ENCODE measurements around the gene BRD1. TPM values are rescaled to one million over a fixed set of nuclear protein-coding genes. Genes with fewer than 3 reads are reported as not detected.
"Not testable (repeated sequence)": the region's sequence is repeated elsewhere in the genome, so short reads cannot be mapped to it uniquely, and the experiment has no call there.

The BRD1 gene
- total RNA-seq, 2 experiments from 2014 or later = 43.0 to 44.3 TPM

DNA sequence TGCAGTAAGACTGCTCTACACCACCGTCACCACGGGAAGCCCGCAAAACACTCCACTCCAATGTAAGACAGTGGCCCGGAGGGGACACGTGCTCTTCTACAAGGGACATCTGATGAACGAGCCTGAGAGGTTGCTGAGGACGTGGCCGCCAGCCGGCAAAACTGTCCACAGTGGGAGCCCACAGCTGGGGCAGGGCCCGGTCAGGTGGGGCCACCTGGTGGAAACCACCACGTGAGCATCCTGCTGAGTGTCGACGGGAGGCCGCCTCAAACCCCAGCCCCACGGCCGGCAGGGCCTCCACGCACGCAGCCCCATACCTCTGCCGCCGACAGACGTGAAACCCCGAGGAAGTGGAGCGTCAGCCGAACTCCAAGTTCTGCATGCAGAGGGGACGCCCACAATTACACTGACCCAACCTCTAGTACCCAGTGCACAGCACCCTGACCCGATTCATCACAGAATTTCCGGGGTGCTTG lies 42.6 kb downstream of the BRD1 start:
- Mint-ChIP-seq H3K9me3 (ENCODE audit: insufficient read depth) (no peaks in the 10 kb centered on the region), H3K27me3 (ENCODE audit: low read depth) (no peaks in the 10 kb centered on the region), H3K27ac (no peak overlapping the region), H3K4me3 (no peak overlapping the region), H3K4me1 (ENCODE audit: low read depth) (peaks cover 55% of the 10 kb centered on the region), H3K36me3 (ENCODE audit: low read depth) (peaks cover 43% of the 10 kb centered on the region)
- ChIA-PET CTCF (no interaction called here), POLR2A (no interaction called here)
- DNase-seq = no peak
- ATAC-seq = no peak

- ChIA-PET CTCF (no interaction called here), POLR2A (no interaction called here)
- Mint-ChIP-seq H3K27ac (no peak overlapping the region), H3K4me1 (ENCODE audit: low read depth) (peaks cover 50% of the 10 kb centered on the region), H3K9me3 (ENCODE audit: insufficient read depth) (no peaks in the 10 kb centered on the region), H3K4me3 (no peak overlapping the region), H3K36me3 (ENCODE audit: low read depth) (peaks cover 40% of the 10 kb centered on the region), H3K27me3 (ENCODE audit: low read depth) (no peaks in the 10 kb centered on the region)
- no peak for ATAC-seq
- no peak for DNase-seq
These were observed 43.1 kb downstream of the BRD1 start for GRCh38 chr22:49784630-49784971.

- CTCF ChIA-PET = no interaction called here
- POLR2A ChIA-PET = no interaction called here
- H3K27ac Mint-ChIP-seq = peak overlapping the region; percentile 75
- ATAC-seq (no peak), DNase-seq (no peak)
- no peak overlapping the region for H3K4me3 Mint-ChIP-seq
- H3K27me3 Mint-ChIP-seq (ENCODE audit: low read depth) = no peaks in the 10 kb centered on the region
- H3K36me3 Mint-ChIP-seq (ENCODE audit: low read depth) = peaks cover 42% of the 10 kb centered on the region
- peaks cover 45% of the 10 kb centered on the region for H3K4me1 Mint-ChIP-seq (ENCODE audit: low read depth)
- no peaks in the 10 kb centered on the region for H3K9me3 Mint-ChIP-seq (ENCODE audit: insufficient read depth)
These were observed 43.6 kb downstream of the BRD1 start for GRCh38 chr22:49783926-49784629.

GRCh38 chr22:49783036-49783746 lies 44.5 kb downstream of the BRD1 start:
- H3K9me3 Mint-ChIP-seq (ENCODE audit: insufficient read depth) = no peaks in the 10 kb centered on the region
- H3K27me3 Mint-ChIP-seq (ENCODE audit: low read depth) = no peaks in the 10 kb centered on the region
- peaks cover 36% of the 10 kb centered on the region for H3K4me1 Mint-ChIP-seq (ENCODE audit: low read depth)
- ChIA-PET POLR2A (no interaction called here), CTCF (no interaction called here)
- no peak overlapping the region for H3K4me3 Mint-ChIP-seq
- no peak for ATAC-seq
- peak overlapping the region; percentile 52 for H3K27ac Mint-ChIP-seq
- DNase-seq = no peak
- peaks cover 41% of the 10 kb centered on the region for H3K36me3 Mint-ChIP-seq (ENCODE audit: low read depth)

DNA sequence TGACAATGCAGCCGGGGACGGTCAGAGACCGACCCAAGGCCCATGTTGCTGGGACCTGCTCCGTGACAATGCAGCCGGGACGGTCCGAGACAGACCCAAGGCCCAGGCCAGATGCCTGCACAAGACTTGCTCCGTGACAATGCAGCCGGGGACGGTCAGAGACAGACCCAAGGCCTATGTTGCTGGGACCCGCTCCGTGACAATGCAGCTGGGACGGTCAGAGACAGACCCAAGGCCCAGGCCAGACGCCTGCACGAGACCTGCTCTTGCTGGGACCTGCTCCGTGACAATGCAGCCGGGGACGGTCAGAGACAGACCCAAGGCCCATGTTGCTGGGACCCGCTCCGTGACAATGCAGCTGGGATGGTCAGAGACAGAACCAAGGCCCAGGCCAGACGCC lies 45.8 kb downstream of the BRD1 start:
- H3K27me3 Mint-ChIP-seq (ENCODE audit: low read depth); DNase-seq; H3K9me3 Mint-ChIP-seq (ENCODE audit: insufficient read depth); ATAC-seq; CTCF ChIA-PET; POLR2A ChIA-PET: not testable (repeated sequence)
- Mint-ChIP-seq H3K36me3 (ENCODE audit: low read depth) (peaks cover 40% of the 10 kb centered on the region), H3K27ac (peak overlapping the region; percentile 74), H3K4me3 (peak overlapping the region; percentile 28), H3K4me1 (ENCODE audit: low read depth) (peaks cover 27% of the 10 kb centered on the region)

GRCh38 chr22:49781289-49781782 lies 46.3 kb downstream of the BRD1 start:
- Mint-ChIP-seq H3K9me3 (ENCODE audit: insufficient read depth) (no peaks in the 10 kb centered on the region), H3K4me1 (ENCODE audit: low read depth) (peaks cover 21% of the 10 kb centered on the region), H3K27me3 (ENCODE audit: low read depth) (no peaks in the 10 kb centered on the region), H3K4me3 (peak overlapping the region; percentile 28), H3K27ac (peak overlapping the region; percentile 74), H3K36me3 (ENCODE audit: low read depth) (peaks cover 38% of the 10 kb centered on the region)
- ChIA-PET POLR2A (no interaction called here), CTCF (no interaction called here)
- ATAC-seq (peak; percentile 47), DNase-seq (no peak)

GRCh38 chr22:49780698-49781288 lies 46.9 kb downstream of the BRD1 start:
- H3K27me3 Mint-ChIP-seq (ENCODE audit: low read depth) = no peaks in the 10 kb centered on the region
- H3K4me3 Mint-ChIP-seq = no peak overlapping the region
- DNase-seq = no peak
- H3K36me3 Mint-ChIP-seq (ENCODE audit: low read depth) = peaks cover 35% of the 10 kb centered on the region
- H3K27ac Mint-ChIP-seq = no peak overlapping the region
- ATAC-seq = no peak
- H3K4me1 Mint-ChIP-seq (ENCODE audit: low read depth) = peaks cover 16% of the 10 kb centered on the region
- POLR2A ChIA-PET = no interaction called here
- no peaks in the 10 kb centered on the region for H3K9me3 Mint-ChIP-seq (ENCODE audit: insufficient read depth)
- CTCF ChIA-PET = no interaction called here

- Mint-ChIP-seq H3K4me1 (ENCODE audit: low read depth) (peaks cover 11% of the 10 kb centered on the region), H3K36me3 (ENCODE audit: low read depth) (peaks cover 33% of the 10 kb centered on the region), H3K4me3 (no peak overlapping the region), H3K9me3 (ENCODE audit: insufficient read depth) (no peaks in the 10 kb centered on the region), H3K27ac (no peak overlapping the region), H3K27me3 (ENCODE audit: low read depth) (no peaks in the 10 kb centered on the region)
- CTCF ChIA-PET = no interaction called here
- DNase-seq (no peak), ATAC-seq (no peak)
- POLR2A ChIA-PET = no interaction called here
These were observed 47.6 kb downstream of the BRD1 start for GRCh38 chr22:49779853-49780697.

GRCh38 chr22:49779211-49779610 lies 48.5 kb downstream of the BRD1 start:
- Mint-ChIP-seq H3K4me1 (ENCODE audit: low read depth) (peaks cover 11% of the 10 kb centered on the region), H3K27me3 (ENCODE audit: low read depth) (no peaks in the 10 kb centered on the region), H3K9me3 (ENCODE audit: insufficient read depth) (no peaks in the 10 kb centered on the region), H3K36me3 (ENCODE audit: low read depth) (peaks cover 37% of the 10 kb centered on the region), H3K4me3 (no peak overlapping the region), H3K27ac (peak overlapping the region; percentile 34)
- CTCF ChIA-PET = interaction anchor here (1.5 kb wide), 1 partner anchor 41 kb away, joined by 3 read pairs; no protein-coding TSS in a partner anchor
- POLR2A ChIA-PET = no interaction called here
- no peak for ATAC-seq
- no peak for DNase-seq

DNA sequence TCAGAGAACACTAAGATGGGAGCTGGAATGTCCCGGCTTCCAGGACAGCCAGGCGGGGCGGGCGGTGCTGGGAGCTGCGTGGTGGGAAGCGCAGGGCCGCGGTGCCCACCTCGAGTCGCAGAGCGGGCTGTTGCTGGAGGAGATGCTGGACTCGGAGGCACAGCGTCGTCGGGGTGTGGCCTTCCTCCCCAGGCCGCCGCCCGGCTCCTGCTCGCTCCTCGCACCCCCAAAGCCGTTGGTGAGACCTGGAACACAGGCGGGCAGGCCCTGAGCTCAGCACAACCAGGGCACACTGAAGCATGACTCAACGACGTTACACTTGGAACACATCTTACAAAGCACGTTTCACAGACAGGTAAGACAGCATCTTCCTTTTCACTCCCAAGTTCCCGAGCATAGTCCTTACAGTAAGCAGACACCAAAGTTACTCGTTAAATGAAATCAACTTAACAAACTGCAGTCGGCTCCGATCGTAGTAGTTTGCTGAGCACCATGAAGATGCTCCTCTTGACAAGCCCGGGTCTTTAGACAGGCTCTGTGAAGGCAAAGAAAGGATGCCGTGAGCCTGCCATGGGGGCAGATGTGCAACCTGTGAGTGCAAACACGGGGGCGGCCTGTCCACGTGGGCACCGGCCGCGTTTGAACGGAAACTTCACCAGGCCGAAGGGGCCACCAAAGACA lies 50.0 kb downstream of the BRD1 start:
- ChIA-PET POLR2A (interaction anchor here (1.0 kb wide), 1 partner anchor 26 kb away, joined by 3 read pairs; no protein-coding TSS in a partner anchor), CTCF (interaction anchor here (1.5 kb wide), 1 partner anchor 43 kb away, joined by 3 read pairs; no protein-coding TSS in a partner anchor)
- ATAC-seq (no peak), DNase-seq (no peak)
- H3K4me1 Mint-ChIP-seq (ENCODE audit: low read depth) = peaks cover 18% of the 10 kb centered on the region
- H3K4me3 Mint-ChIP-seq = no peak overlapping the region
- no peaks in the 10 kb centered on the region for H3K9me3 Mint-ChIP-seq (ENCODE audit: insufficient read depth)
- peaks cover 39% of the 10 kb centered on the region for H3K36me3 Mint-ChIP-seq (ENCODE audit: low read depth)
- no peak overlapping the region for H3K27ac Mint-ChIP-seq
- H3K27me3 Mint-ChIP-seq (ENCODE audit: low read depth) = no peaks in the 10 kb centered on the region

DNA sequence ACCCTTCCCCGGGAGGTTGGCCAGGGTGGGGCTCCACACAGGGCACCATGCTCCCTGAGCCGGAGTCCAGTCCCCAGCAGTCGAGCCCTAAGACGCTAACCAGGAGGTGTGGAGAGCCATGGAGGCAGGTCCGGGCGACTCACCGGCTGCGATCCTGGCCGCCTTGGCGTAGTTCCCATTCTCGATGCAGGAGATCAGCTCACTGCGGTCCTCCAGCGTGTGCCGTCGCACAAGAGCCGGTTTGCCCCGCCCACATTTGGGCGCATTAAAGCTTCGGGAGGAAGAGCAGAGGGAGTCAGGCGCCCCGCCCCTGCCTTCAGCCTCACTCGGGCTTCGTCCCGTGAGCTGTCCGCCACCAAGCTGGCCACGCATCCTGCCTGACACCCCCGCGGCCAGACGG lies 50.8 kb downstream of the BRD1 start:
- ChIA-PET CTCF (no interaction called here), POLR2A (interaction anchor here (1.0 kb wide), 1 partner anchor 27 kb away, joined by 3 read pairs; no protein-coding TSS in a partner anchor)
- DNase-seq = no peak
- no peak overlapping the region for H3K4me3 Mint-ChIP-seq
- H3K36me3 Mint-ChIP-seq (ENCODE audit: low read depth) = peaks cover 46% of the 10 kb centered on the region
- no peaks in the 10 kb centered on the region for H3K9me3 Mint-ChIP-seq (ENCODE audit: insufficient read depth)
- peaks cover 24% of the 10 kb centered on the region for H3K4me1 Mint-ChIP-seq (ENCODE audit: low read depth)
- no peak overlapping the region for H3K27ac Mint-ChIP-seq
- H3K27me3 Mint-ChIP-seq (ENCODE audit: low read depth) = no peaks in the 10 kb centered on the region
- ATAC-seq = no peak

All from activated CD8-positive, alpha-beta T cell treated with anti-CD3 and anti-CD28 coated beads, Interleukin-2, amount 10 ng/mL, durations not matched to agents 7 days and 5 days (primary cell).